Daoy (cell line): ENCODE data around the gene TPH2. TPM values are rescaled to one million over a fixed set of nuclear protein-coding genes. Genes with fewer than 3 reads are reported as not detected.
A peak's percentile ranks its signal among the peaks of the same experiment; 100 is the strongest.

ENCODE experiments used
- DNase-seq: peaks from one replicate; pipeline ENCODE4 v3.0.0-alpha.2; 2015; ENCODE audit warnings: low read depth
- total RNA-seq: library from RNA; depleted of rRNA; stranded (reverse); fragments of >200 nt; shearing (Covaris generic); gene quantifications from 2 replicates; pipeline ENCODE4 v1.2.3, GENCODE V29; 2014

Gene TPH2
- total RNA-seq, 1 experiment from 2014 or later: not detected

DNA sequence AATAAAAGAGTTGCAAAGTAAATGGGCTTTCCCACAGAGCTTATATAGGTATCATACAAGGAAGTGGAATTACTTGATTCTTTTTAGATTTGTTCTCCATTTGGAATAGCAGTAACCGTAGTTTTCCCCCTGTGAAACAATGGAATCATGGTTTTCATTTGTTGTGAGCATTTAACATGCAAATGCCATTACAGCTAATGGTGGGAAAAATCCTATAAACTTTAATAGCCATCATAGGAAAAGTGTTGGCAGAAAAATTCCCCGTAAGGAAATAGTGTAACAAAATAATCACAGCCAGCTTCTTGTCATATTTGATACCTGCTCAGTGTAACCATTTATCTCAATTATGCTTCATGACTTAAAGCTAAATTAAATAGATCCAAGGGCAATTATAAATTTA is 95.3 kb downstream of the TPH2 start:
- no peak for DNase-seq

DNA sequence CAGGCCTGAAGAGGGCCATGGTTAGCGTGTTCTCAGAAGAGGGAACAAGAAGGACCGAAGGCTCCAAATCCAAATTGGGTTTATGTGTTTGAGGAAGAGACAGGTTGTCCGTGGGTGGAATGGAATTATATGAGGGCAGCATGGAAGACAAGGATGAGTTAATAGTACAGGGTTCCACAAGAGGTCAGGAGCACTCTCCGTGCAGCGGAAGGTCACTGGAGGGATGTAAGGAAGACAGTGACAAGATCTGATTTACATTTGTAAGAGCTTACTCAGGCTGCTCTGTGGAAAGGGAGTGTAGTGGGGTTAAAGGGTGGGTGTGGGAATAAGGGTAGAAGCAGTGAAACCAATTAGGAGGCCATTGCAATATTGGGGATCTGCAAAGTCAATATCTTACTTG is 97.0 kb downstream of the TPH2 start:
- DNase-seq: no peak

DNA sequence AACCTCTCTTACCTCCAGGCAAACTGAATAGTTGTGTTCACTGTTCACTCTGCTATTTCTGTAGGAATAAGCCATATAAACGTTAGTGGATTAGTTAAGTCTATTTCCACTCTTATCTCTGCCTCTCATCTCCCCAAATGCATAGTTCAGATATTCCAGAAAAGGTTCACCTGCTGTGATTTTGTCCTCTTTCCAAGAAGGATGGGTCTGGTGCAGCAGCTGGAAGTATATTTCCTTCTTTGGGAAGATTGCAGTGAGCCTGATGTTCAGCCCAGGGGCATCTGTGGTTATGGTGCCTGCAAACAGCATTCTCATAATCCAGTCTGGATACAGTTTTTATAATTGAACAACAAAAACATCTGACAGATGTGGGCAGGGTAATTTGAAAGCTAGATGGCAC is 97.7 kb downstream of the TPH2 start:
- no peak for DNase-seq

DNA sequence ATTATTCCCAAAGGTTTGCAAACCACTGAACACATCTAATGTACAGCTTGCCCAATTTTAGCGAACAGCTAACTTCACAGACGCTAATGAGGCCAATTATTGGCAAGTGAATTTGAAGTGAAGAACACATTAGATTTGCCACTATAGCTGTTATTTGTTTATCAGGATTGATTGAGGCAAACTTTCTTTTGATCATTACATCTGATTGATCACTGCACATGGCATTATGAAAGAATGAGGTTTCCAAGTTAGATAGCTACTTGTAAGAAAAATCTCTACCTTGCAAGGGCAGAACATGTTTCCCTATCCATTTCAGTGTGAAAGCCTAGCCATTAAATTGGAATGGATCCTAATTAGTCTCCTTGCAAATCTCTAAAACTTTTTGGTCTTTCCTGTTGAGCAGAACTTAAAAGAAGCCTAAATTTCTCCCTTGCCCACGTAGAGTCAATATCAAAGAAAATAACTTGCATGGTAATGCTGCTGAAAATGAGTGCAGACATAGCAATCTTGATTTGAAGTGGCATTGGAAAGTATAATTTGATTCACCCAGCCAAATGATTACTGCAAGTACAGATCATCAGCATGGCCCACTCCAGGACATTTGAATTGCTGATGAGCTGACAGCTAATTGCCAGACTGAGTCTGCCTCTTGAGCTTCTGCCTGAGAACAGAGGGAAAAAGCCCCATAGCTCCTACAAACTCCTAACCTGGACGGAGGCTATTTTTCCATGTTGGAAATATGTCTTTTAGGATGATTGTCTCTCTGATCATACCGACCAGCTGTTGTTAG is 98.6 kb downstream of the TPH2 start:
- no peak for DNase-seq

DNA sequence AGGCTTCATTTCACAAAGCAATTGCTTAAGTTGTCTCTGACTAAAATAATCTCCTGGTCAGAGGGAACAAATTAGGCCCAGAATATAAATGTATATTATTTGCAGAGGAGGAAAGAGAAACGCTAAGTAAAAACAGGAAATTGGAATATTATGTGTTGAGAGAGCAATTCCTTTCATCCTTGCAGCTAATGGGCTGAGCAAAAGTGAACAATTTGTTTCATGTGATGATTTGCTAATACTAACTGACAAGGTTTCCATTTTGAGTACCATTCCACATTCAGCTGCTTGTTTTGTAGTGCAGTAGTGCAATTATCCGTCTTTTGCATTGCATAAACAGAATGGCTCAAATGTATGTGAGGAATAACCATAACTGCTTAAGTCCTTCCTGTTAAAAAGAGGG is 103.2 kb downstream of the TPH2 start:
- no peak for DNase-seq

DNA sequence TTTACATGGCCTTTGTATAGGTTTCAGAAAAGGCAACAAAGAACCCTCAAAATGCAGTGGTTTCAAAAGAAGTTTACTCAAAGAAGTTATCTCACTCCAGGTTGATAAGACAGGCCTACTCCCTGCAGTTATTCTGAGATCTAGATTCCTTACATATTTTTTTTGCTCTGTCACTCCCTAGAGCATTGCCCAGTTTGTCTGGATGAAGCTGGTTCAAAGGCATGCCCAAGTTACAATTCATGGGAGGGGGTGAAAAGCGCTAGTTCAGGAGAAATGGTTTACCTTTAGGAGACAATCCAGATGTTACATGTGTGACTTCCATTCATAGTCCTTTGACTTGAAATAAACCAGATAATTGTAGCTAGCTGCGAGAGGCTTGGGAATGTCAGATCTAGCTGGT is 115.0 kb downstream of the TPH2 start:
- no peak for DNase-seq

DNA sequence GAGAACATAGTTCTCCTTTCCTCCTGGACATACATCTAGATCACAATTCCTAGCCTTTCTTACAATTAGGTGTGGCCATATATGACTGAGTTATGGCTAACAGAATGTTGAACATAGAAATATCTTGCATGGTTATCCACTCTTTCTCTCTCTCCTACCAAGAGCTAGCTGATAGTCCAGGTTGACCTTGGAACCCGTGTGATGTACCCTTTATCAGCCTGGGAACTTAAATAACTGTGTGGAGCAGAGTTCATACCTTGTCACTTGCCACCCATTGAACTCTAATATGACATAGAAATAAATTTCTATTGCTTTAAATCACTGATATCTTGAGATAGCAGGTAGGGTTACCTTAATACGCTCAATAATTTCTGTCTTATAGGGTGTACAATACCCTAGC is 115.9 kb downstream of the TPH2 start:
- no peak for DNase-seq

DNA sequence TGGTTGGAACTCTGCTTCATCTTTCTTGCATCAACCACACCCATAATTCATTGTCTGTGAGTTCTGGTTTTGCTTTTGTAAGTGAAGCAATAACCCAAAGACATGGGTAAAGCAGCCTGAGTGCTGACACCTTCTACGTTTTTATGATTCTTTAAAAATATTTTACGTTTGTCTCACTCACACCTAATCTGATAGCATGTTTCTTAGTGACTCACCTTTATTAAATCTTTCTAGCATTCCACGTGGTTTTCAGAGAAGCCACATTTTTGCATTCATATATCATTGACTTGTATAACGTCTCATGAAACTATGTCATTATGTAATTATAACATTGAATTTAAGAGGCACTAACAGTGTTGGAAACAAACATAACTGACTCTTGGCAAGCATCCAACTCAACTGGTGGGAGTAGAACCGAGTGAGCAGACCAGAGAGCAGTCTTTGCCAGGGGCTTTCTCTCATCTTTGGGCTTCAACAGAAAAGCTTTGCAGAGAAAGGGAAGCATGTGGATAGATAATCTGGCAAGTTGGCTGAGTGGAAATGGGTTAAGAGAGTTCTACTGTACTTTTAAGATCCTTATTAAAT is 118.8 kb downstream of the TPH2 start:
- no peak for DNase-seq

DNA sequence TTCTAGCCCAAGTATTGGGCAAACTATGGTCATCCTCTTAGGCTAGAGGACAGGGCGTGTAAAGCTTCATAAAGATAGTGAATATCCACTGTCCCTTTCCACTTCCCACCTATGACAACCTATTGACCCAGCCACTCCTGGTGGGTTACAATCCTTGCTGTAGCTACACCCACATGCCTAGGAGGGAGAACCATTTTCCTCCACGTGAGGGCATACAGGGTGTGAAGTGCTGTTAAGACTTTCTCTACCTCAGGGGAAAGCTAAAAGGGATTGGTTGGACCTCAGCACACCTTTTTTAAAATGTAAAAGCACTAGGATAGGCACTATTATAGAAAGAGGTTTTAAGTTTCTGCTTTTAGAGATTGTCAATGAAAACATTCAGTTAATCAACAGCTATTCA is 124.4 kb downstream of the TPH2 start:
- no peak for DNase-seq

DNA sequence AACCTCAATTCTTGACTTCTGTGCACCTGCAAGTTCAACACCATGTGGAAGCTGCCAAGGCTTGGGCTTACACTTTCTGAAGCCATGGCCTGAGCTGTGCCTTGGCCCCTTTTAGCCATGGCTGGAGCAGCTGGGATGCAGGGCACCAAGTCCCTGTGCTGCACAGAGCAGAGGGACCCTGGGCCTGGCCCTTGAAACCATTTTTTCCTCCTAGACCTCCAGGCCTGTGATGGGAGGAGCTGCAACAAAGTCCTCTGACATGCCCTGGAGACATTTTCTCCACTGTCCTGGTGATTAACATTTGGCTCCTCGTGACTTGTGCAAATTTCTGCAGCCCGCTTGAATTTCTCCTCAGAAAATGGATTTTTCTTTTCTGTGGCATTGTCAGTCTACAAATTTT is 132.4 kb downstream of the TPH2 start:
- DNase-seq: no peak

DNA sequence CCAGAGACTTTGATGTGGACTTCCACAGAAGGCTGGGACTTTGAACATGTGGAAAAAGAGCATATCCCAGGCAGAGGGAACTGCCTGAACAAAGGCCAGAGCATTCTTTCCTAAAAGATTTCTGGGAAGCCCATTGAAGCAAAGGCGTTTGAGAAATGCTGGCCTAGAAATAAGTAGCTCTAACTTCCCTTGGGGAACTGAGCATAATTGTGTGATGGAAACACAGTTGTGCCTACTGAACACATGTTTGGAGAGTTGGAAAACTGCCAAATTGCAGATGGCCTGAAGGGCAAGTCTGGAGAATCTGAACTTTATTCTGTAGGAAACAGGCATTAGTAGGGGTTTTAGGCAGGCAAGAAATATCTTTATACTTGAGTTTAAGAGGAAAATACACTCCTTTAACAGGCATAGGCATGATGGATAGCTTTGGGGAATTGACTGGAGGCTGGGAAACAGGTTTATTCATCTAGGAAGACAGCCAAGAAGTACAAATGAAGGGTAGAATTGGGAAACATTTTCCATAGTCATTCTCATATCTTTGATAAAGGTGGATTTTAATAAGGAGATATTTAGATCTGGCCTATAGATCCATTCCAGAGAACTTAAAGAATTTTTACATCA is 134.1 kb downstream of the TPH2 start:
- DNase-seq: no peak

DNA sequence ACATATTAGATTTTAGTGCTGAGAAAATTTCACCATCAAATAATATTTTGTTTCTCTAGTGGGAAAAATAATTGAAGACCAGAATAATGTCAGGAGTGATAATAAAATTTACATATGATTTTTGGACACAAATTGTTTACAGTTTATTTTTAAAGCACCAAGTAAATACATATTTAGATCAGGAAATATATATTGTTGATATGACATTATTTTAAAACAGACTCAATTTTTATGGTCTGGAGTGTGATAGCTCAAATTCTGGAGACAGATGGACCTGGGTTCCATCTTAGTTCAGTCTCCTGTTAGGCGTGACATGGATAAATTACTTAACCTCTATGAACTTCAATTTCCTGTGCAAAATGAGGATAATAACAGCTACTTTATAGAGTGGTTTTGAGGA is 135.4 kb downstream of the TPH2 start:
- DNase-seq: no peak

DNA sequence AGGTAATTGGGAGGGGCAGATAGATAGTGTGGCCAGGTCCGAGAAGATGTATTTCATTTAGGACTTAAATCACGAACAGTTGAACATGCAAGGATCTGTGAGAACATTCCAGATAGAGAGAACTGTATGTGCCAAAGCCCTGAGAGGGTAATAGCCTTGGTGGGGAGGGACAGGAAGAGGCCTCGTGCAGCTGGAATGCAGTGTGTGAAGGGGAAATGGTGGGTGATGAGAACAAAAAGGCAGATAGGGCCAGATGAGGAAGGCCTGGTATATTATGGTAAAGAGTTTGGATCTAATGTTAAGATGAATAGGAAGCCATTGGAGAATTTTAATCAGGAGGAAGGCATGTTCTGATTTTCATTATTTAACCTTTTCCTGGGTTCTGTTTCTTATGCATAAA is 136.3 kb downstream of the TPH2 start:
- no peak for DNase-seq

DNA sequence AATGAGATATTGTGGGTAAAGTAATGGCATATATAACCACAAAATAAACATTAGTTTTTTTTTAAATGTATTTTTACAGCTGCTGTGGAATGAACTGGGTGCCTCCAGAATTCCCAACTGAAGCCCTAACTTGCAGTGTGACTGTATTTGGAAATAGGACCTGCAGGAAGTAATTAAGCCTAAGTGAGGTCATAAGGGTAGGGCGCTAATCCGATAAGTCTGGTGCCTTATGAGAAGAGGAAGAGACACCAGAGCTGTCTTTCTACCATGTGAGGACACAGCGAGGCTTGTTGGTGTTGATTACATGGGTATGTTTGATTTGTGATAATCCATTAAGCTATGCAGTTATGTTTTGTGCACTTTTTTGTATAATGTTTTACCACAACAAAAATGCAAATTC is 136.8 kb downstream of the TPH2 start:
- DNase-seq: peak; percentile 7

DNA sequence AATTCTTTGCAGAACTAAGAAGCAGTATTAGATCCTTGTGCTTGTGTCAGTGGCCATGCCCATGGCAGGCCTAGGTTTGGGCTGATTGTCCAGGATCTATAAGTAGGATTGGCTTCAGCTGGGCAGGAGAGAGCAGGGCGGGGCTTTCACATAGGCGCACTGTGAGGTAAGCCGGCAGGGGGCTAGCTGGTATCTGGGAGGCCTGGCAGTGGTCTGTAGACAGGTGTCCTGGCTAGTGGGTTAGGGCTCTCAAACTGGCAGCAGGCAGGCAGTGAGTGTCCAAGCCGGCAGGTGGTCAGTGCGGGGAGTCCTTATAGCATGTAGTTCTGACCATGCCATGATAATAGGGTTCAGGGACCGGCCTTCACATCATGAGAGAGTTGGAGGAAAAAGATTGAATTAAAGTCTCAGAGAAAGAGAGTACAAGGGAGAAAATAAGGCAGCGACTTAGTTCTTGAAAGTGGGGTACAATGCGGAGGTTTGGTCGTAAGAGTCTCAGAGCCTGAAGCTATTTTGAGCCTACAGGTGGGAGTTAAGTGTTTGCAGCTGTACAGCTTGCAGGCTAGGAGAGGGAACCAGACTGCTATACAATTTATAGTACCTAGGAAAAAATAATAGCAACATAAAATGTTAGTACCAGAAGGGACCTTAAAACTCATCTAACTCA is 137.4 kb downstream of the TPH2 start:
- no peak for DNase-seq

DNA sequence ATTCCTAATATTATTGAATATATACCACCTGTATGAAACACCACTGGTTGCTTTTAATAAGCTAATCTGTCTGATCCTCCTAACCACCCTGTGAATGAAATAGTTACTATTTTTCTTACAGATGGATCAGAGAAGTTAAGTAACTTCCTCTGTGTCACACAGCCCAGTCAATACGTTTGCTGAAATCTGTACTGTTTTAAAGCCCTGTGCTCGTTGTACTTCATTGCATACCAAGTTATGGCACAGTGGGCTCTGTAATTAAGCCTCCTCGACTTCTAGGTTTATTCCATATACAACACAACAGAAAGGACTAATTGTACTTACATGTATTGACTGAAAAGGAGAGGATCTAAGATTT is 137.9 kb downstream of the TPH2 start:
- no peak for DNase-seq

DNA sequence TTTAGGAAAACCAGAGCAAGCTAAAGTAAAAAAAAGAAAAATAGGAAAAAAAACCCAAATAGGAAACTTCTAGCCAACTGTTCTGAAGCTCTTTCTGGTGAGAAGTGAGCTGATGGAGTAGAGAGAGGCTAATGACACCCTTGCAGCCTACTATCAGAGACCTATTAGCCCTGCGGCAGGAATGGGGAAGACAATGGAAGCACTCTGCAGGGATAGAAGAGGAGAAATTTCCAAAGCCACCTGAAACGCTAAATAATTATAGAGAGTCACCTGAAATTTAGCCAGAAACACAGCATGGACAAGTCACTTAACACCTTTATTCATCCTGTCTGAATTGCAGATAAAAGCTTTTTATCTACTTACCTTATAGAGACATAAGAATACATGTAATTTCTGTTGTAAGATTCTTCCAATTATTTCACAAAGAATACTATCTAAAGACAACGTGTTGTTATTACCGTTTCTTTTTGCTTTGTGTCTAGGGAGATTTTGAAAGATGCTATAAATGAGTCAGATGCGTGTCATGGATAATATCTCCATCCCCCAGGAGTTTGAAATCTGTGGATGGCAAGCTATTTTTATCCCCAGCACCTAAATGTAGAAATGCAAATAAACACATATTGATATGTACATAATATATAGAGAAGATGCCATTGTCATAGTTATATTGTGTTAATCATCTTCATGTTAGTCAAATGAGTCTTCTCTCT is 138.6 kb downstream of the TPH2 start:
- no peak for DNase-seq

DNA sequence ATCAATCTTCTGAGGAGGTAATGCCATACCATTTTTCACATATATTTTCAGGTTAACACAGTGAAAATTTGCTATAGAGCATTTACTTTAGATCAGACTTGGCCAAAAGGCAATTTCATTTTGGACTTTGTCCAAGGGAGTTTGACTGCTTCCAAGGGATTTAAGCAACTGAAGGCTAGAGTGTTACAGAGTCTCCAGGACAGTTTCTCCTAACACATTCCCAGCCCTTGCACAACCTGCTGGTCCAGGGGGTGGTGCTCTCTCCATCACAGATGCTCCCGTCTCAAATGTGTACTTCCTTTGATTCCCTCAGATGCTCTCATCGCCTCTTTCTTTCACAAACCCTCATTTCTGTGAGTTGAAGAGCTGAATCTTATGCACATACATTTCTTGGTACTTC is 143.1 kb downstream of the TPH2 start:
- DNase-seq: no peak
